ENCODE data around the gene C1orf50.

DNA sequence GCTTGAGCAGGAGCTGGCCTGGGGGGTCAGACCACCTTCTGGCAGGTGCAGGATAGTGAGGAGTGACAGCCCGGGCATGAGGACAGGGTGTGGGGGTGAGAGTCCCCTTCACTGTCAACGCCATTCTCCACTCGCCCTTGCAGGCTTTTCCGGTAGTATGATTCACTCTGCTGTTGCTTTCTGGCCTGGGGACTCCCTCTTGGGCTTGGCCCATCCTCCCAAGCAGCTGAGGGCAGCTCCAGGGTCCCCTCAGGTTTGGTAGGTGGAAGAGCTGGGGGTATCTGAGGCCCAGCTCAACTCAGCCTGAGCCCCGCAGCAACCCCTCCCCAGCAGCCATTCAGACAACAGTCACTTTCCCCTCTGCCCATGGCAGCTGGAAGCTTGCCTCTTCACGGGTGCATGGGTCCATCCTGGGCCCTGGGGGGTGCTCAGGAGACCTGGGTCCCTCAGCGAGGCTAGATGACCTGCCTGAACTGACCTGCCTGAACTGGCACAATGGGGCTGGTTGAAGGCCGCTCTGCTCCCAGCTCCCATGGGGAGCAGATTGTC, 28.3 kb upstream of the C1orf50 start:
- TF ChIP-seq, protein P1, sequence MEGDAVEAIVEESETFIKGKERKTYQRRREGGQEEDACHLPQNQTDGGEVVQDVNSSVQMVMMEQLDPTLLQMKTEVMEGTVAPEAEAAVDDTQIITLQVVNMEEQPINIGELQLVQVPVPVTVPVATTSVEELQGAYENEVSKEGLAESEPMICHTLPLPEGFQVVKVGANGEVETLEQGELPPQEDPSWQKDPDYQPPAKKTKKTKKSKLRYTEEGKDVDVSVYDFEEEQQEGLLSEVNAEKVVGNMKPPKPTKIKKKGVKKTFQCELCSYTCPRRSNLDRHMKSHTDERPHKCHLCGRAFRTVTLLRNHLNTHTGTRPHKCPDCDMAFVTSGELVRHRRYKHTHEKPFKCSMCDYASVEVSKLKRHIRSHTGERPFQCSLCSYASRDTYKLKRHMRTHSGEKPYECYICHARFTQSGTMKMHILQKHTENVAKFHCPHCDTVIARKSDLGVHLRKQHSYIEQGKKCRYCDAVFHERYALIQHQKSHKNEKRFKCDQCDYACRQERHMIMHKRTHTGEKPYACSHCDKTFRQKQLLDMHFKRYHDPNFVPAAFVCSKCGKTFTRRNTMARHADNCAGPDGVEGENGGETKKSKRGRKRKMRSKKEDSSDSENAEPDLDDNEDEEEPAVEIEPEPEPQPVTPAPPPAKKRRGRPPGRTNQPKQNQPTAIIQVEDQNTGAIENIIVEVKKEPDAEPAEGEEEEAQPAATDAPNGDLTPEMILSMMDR (IDR thresholded peaks at IDR 0.05): no peak
- TF ChIP-seq ZFX (IDR thresholded peaks at IDR 0.05; ENCODE audit: borderline replicate concordance): no peak

Data from 22Rv1 (cell line).